ENCODE results near the gene ROBO4.

DNA sequence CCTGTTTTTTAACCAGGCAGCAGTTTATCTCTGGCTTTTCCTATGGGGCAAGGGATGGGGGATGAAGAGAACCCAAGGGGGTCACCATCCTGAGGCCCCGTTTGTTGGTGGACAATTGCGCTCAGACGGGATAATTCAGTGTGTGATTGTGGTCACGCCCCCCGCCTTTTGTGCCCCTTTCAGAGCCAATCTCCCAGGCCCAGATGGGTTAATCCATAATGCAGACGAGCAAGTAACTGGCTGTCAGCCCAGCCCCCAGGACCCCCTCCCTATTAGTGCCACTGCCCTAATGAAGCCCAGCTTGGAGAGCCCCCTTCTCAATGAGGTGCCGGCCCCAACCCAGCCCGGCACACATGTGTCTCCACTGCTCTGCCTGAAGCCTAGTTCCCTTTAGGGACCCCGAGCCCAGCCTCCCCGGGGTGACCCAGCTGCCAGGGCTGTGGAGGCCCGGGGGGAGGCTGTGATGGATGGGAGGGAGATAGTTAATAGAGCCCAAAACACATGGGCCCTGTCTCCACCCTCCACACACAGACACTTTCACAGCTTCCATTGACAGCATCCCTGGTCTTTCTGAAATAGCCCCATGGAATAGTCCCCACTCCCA lies 51.5 kb downstream of the ROBO4 start:
- TF ChIP-seq POLR2A (IDR thresholded peaks at IDR 0.05): no peak
- TF ChIP-seq, protein P1, sequence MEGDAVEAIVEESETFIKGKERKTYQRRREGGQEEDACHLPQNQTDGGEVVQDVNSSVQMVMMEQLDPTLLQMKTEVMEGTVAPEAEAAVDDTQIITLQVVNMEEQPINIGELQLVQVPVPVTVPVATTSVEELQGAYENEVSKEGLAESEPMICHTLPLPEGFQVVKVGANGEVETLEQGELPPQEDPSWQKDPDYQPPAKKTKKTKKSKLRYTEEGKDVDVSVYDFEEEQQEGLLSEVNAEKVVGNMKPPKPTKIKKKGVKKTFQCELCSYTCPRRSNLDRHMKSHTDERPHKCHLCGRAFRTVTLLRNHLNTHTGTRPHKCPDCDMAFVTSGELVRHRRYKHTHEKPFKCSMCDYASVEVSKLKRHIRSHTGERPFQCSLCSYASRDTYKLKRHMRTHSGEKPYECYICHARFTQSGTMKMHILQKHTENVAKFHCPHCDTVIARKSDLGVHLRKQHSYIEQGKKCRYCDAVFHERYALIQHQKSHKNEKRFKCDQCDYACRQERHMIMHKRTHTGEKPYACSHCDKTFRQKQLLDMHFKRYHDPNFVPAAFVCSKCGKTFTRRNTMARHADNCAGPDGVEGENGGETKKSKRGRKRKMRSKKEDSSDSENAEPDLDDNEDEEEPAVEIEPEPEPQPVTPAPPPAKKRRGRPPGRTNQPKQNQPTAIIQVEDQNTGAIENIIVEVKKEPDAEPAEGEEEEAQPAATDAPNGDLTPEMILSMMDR (IDR thresholded peaks at IDR 0.05): no peak

All from Peyer's patch (tissue), 4 donors.